ENCODE data around the gene ZNF563. TPM values are rescaled to one million over a fixed set of nuclear protein-coding genes. Genes with fewer than 3 reads are reported as not detected.

Gene ZNF563
- total and polyA plus RNA-seq, 2 experiments from 2014 or later = 3.1 to 3.2 TPM

- H3K4me3 Mint-ChIP-seq = no peak overlapping the region
- Histone ChIP-seq H4K20me1 (replicated peaks; ENCODE audit: insufficient read depth) (no peaks in the 10 kb centered on the region), H3K9me2 (ENCODE audit: insufficient read depth) (no peaks in the 10 kb centered on the region), H3F3A (replicated peaks; ENCODE audit: low read depth) (no peaks in the 10 kb centered on the region), H3K36me3 (ENCODE audit: insufficient read depth) (peaks cover 35% of the 10 kb centered on the region), H3K4me2 (no peak overlapping the region), H3K4me3 (no peak overlapping the region; the same call in 1 of the 2 replicates), H3K27ac (ENCODE audit: low read depth) (no peak overlapping the region), H2AFZ (no peak overlapping the region), H3K79me2 (replicated peaks; ENCODE audit: insufficient read depth) (no peaks in the 10 kb centered on the region; the same call in 1 of the 2 replicates), H3K4me1 (ENCODE audit: insufficient read depth) (no peaks in the 10 kb centered on the region), H3K27me3 (ENCODE audit: insufficient read depth) (no peaks in the 10 kb centered on the region)
- no peaks in the 10 kb centered on the region for H3K4me1 Mint-ChIP-seq
- DNase-seq (ENCODE audit: low spot score) = peak; percentile 4
- peaks cover 93% of the 10 kb centered on the region for H3K9me3 Mint-ChIP-seq
- H3K27me3 Mint-ChIP-seq (ENCODE audit: insufficient read depth, low read depth, poor library complexity) = no peaks in the 10 kb centered on the region
- ATAC-seq = no peak
- H3K36me3 Mint-ChIP-seq (ENCODE audit: low read depth) = peaks cover 65% of the 10 kb centered on the region
- no peak for TF ChIP-seq ETS1 (IDR thresholded peaks at IDR 0.05)
- TF ChIP-seq EZH2phosphoT487 (IDR thresholded peaks at IDR 0.05; ENCODE audit: unreplicated experiment) = no peak
- no peak for TF ChIP-seq STAT1 (IDR thresholded peaks at IDR 0.05; ENCODE audit: unreplicated experiment)
- TF ChIP-seq POLR2AphosphoS5 (IDR thresholded peaks at IDR 0.05; ENCODE audit: low read depth) = no peak
- no peak for TF ChIP-seq CTCF (conservative IDR thresholded peaks at IDR 0.05; ENCODE audit: low read depth in 2 of 2)
- TF ChIP-seq REST (IDR thresholded peaks at IDR 0.05; ENCODE audit: unreplicated experiment) = no peak
- no peak for TF ChIP-seq CREB1 (CRISPR knock-in tag; IDR thresholded peaks at IDR 0.05; ENCODE audit: low read depth)
- no peak for TF ChIP-seq ZNF462 (CRISPR knock-in tag; IDR thresholded peaks at IDR 0.05)
- TF ChIP-seq ZNF114 (CRISPR knock-in tag; IDR thresholded peaks at IDR 0.05) = no peak
- no peak for TF ChIP-seq ZNF331 (CRISPR knock-in tag; IDR thresholded peaks at IDR 0.05; ENCODE audit: low read depth)
- no peak overlapping the region for H3K27ac Mint-ChIP-seq
Observed at GRCh38 chr19:12350185-12350889, 16.9 kb upstream of the ZNF563 start.

All from GM23338 (cell line).